Loucy (cell line): ENCODE results near the gene CBLL1.

Source experiments
- H2AFZ ChIP-seq: fragments of 200-600 bp; sonication (generic); 2 replicates; pipeline ENCODE4 v1.6.0; 2016; ENCODE audit warnings: antibody characterized with exemption, mild to moderate bottlenecking, low read length, moderate library complexity
- H3F3A ChIP-seq: fragments of 200-600 bp; 2 replicates; pipeline ENCODE4 v1.6.0; 2016; ENCODE audit warnings: antibody characterized with exemption, low read depth, mild to moderate bottlenecking
- H3K27me3 ChIP-seq: fragments of 200-600 bp; sonication (generic); 2 replicates; pipeline ENCODE4 v1.6.1; 2014; ENCODE audit warnings: low read length, mild to moderate bottlenecking; ENCODE audit not compliant: insufficient read depth, poor library complexity, severe bottlenecking
- H3K36me3 ChIP-seq: fragments of 200-600 bp; sonication (generic); 2 replicates; pipeline ENCODE4 v1.6.1; 2016; ENCODE audit warnings: low read length; ENCODE audit not compliant: insufficient read depth
- H3K4me1 ChIP-seq: fragments of 200-600 bp; sonication (generic); 2 replicates; pipeline ENCODE4 v1.5.1; 2014; ENCODE audit warnings: low read length, mild to moderate bottlenecking; ENCODE audit not compliant: insufficient read depth, poor library complexity, severe bottlenecking
- H3K4me2 ChIP-seq: fragments of 200-600 bp; sonication (generic); 2 replicates; pipeline ENCODE4 v1.6.0; 2014; ENCODE audit warnings: antibody characterized with exemption, low read length, low read depth, mild to moderate bottlenecking; ENCODE audit not compliant: poor library complexity, severe bottlenecking
- H3K4me3 ChIP-seq: fragments of 200-600 bp; sonication (generic); 2 replicates; pipeline ENCODE4 v1.5.1; 2014; ENCODE audit warnings: low read length, mild to moderate bottlenecking, mixed read lengths; ENCODE audit not compliant: poor library complexity, severe bottlenecking
- H3K79me2 ChIP-seq: fragments of 200-600 bp; sonication (generic); 2 replicates; pipeline ENCODE4 v1.6.1; 2014; ENCODE audit warnings: low read length; ENCODE audit not compliant: insufficient read depth
- H3K9ac ChIP-seq: fragments of 200-600 bp; sonication (generic); 2 replicates; pipeline ENCODE4 v1.6.0; 2014; ENCODE audit warnings: mild to moderate bottlenecking, low read depth, low read length, moderate library complexity; ENCODE audit not compliant: poor library complexity, severe bottlenecking
- H3K9me2 ChIP-seq: fragments of 200-600 bp; sonication (generic); replicated peaks from 2 replicates; pipeline ENCODE4 v1.6.1; 2016; ENCODE audit warnings: low read depth, low read length, mixed read lengths
- H3K9me3 ChIP-seq: fragments of 200-600 bp; sonication (generic); 2 replicates; pipeline ENCODE4 v1.6.1; 2014; ENCODE audit warnings: mild to moderate bottlenecking, antibody characterized with exemption, low read length, low read depth; ENCODE audit not compliant: insufficient read depth
- H4K20me1 ChIP-seq: fragments of 200-600 bp; sonication (generic); 2 replicates; pipeline ENCODE4 v1.6.0; 2014; ENCODE audit warnings: antibody characterized with exemption, low read length, mild to moderate bottlenecking; ENCODE audit not compliant: insufficient read depth, poor library complexity, severe bottlenecking
- EZH2phosphoT487 ChIP-seq: fragments of 200-600 bp; IDR thresholded peaks from 2 replicates; pipeline ENCODE4 v1.6.1; 2018; ENCODE audit warnings: antibody characterized with exemption, mild to moderate bottlenecking, moderate library complexity, borderline replicate concordance
- TF ChIP-seq, protein P1 (sequence below): fragments of 200-600 bp; sonication (generic); conservative IDR thresholded peaks from 2 replicates; pipeline ENCODE4 v1.5.1; 2014; ENCODE audit warnings: mild to moderate bottlenecking, antibody characterized with exemption, low read length

CBLL1 gene

DNA sequence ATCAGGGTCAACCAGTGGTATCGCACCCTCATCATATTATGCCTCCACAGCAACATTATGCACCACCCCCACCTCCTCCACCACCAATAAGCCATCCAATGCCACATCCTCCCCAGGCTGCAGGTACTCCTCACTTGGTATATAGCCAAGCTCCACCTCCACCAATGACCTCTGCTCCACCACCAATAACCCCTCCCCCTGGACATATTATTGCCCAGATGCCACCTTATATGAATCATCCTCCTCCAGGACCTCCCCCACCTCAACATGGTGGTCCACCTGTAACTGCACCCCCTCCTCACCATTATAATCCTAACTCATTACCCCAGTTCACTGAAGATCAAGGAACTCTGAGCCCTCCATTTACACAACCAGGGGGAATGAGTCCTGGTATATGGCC, 14.7 kb downstream of the CBLL1 start:
- Histone ChIP-seq H3K9me3 (no peaks in the 10 kb centered on the region), H2AFZ (no peak overlapping the region), H3K4me2 (no peak overlapping the region), H3K9ac (no peak overlapping the region), H3K9me2 (no peaks in the 10 kb centered on the region), H3K79me2 (no peaks in the 10 kb centered on the region), H3K4me3 (no peak overlapping the region), H3K36me3 (peaks cover 70% of the 10 kb centered on the region), H3F3A (no peaks in the 10 kb centered on the region), H3K4me1 (no peaks in the 10 kb centered on the region), H3K27me3 (no peaks in the 10 kb centered on the region), H4K20me1 (peaks cover 13% of the 10 kb centered on the region)
- TF ChIP-seq EZH2phosphoT487: no peak

DNA sequence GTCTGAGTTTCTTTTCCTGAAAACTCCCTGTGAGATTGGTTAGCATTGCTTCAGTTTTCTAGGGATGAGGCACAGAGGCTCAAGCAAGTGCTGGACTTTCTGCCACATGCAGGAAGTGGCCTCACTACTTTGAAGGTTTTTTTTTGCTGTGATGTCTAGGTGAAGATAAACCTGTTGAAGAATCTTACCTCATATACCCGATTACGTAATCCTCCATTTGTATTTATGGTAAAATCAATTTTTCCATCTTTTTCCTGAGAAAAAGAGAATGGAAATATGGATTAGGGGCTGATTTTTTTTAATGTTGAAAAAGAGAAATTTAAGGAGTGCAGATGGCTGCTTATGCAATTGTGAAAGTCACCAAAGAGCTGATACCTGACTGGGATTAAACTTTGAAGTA, 23.4 kb downstream of the CBLL1 start:
- TF ChIP-seq, protein P1, sequence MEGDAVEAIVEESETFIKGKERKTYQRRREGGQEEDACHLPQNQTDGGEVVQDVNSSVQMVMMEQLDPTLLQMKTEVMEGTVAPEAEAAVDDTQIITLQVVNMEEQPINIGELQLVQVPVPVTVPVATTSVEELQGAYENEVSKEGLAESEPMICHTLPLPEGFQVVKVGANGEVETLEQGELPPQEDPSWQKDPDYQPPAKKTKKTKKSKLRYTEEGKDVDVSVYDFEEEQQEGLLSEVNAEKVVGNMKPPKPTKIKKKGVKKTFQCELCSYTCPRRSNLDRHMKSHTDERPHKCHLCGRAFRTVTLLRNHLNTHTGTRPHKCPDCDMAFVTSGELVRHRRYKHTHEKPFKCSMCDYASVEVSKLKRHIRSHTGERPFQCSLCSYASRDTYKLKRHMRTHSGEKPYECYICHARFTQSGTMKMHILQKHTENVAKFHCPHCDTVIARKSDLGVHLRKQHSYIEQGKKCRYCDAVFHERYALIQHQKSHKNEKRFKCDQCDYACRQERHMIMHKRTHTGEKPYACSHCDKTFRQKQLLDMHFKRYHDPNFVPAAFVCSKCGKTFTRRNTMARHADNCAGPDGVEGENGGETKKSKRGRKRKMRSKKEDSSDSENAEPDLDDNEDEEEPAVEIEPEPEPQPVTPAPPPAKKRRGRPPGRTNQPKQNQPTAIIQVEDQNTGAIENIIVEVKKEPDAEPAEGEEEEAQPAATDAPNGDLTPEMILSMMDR: no peak
- no peak for TF ChIP-seq EZH2phosphoT487
- Histone ChIP-seq H3F3A (no peaks in the 10 kb centered on the region), H3K36me3 (no peaks in the 10 kb centered on the region), H3K9me3 (no peaks in the 10 kb centered on the region), H3K9ac (no peak overlapping the region), H3K9me2 (no peaks in the 10 kb centered on the region), H4K20me1 (no peaks in the 10 kb centered on the region), H3K4me1 (no peaks in the 10 kb centered on the region), H3K4me2 (no peak overlapping the region), H3K4me3 (no peak overlapping the region), H3K27me3 (no peaks in the 10 kb centered on the region), H2AFZ (no peak overlapping the region), H3K79me2 (no peaks in the 10 kb centered on the region)

DNA sequence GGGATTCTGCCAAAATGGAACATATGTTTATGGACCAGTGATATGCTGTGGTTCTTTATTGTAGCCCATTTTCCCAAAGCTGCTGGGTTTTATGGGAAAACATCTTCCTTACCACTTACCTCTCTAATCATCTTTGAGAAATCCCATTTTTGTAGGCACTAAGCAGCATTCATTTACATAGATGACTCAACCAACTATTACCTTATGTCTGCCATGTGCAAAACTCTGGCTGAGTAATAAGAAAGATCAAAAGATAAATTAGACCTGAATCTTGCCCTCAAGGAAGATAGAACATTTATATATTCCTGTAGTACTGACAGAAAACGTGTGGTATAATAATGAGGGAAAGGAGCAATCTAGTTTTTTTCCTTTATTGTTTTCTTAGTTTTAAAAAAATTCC, 24.3 kb downstream of the CBLL1 start:
- no peaks in the 10 kb centered on the region for H3K9me3 ChIP-seq

DNA sequence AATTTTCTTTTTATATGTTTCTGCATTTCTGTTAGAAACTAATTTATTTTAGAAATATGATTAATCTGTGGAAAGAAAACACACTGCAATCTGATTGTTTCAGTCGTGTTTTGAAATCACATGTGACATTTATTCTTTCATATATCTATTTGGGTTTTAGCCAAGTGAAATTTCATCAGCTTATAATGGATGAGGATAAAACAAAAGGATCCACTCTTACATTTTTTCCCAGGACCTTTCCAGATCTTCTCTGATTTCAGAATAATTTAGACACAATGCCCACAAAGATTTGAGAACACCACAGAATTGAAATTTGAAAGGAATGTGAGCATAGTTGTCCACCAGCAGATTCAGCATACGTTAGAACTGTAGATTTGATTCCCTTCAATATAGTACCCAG, 29.1 kb downstream of the CBLL1 start:
- Histone ChIP-seq H3K9ac (no peak overlapping the region), H3K36me3 (no peaks in the 10 kb centered on the region), H4K20me1 (no peaks in the 10 kb centered on the region), H3K4me1 (no peaks in the 10 kb centered on the region), H3K4me2 (no peak overlapping the region), H3K79me2 (no peaks in the 10 kb centered on the region), H3F3A (no peaks in the 10 kb centered on the region), H3K27me3 (no peaks in the 10 kb centered on the region), H3K9me3 (no peaks in the 10 kb centered on the region), H3K4me3 (no peak overlapping the region), H2AFZ (no peak overlapping the region), H3K9me2 (no peaks in the 10 kb centered on the region)
- TF ChIP-seq EZH2phosphoT487: no peak
- TF ChIP-seq, protein P1: no peak

More for the DNA sequence above, 24.3 kb downstream of the CBLL1 start:
- no peak overlapping the region for H3K9ac ChIP-seq
- H3K79me2 ChIP-seq: no peaks in the 10 kb centered on the region
- H3K9me2 ChIP-seq: no peaks in the 10 kb centered on the region
- H3K4me1 ChIP-seq: no peaks in the 10 kb centered on the region
- H3K4me3 ChIP-seq: no peak overlapping the region
- H3F3A ChIP-seq: no peaks in the 10 kb centered on the region
- no peaks in the 10 kb centered on the region for H3K27me3 ChIP-seq
- no peak overlapping the region for H3K4me2 ChIP-seq
- H4K20me1 ChIP-seq: no peaks in the 10 kb centered on the region
- no peaks in the 10 kb centered on the region for H3K36me3 ChIP-seq
- H2AFZ ChIP-seq: no peak overlapping the region
- no peak for TF ChIP-seq EZH2phosphoT487
- TF ChIP-seq, protein P1: no peak
